WTC11 (cell line): ENCODE data around the gene LY6G6C. TPM values are rescaled to one million over a fixed set of nuclear protein-coding genes. Genes with fewer than 3 reads are reported as not detected.

ENCODE experiments used
- ATAC-seq: fragments of 200-7000 bp; cut with Tn5 transposase; 2 replicates; pipeline ENCODE4 v1.10.0; 2021; ENCODE audit warnings: mild to moderate bottlenecking, moderate library complexity
- CTCF ChIA-PET: fragments of 300-600 bp; sonication (Branson Sonifier 250); formaldehyde crosslinking; loops from one replicate; lab custom pipeline; 2021; ENCODE audit warnings: antibody characterized with exemption; lab: Charles Lee
- POLR2A ChIA-PET: fragments of 350-600 bp; sonication (Branson Sonifier 250); formaldehyde crosslinking; loops from one replicate; lab custom pipeline; 2021; ENCODE audit warnings: antibody characterized with exemption; lab: Charles Lee
- DNase-seq: peaks from one replicate; pipeline ENCODE4 v3.0.0; 2021; ENCODE audit warnings: low spot score
- H3K27ac Mint-ChIP-seq: 2 replicates; pipeline ENCODE4 v1.8.0; 2021; ENCODE audit warnings: mixed read lengths
- H3K27me3 Mint-ChIP-seq: 2 replicates; pipeline ENCODE4 v1.8.0; 2021; ENCODE audit warnings: low read depth, mild to moderate bottlenecking, moderate library complexity, mixed read lengths
- H3K36me3 Mint-ChIP-seq: 2 replicates; pipeline ENCODE4 v1.8.0; 2021; ENCODE audit warnings: mixed read lengths
- H3K4me1 Mint-ChIP-seq: 2 replicates; pipeline ENCODE4 v1.8.0; 2022; ENCODE audit warnings: mixed read lengths
- H3K4me3 Mint-ChIP-seq: 2 replicates; pipeline ENCODE4 v1.8.0; 2021; ENCODE audit warnings: mild to moderate bottlenecking, moderate library complexity, mixed read lengths
- H3K9me3 Mint-ChIP-seq: 2 replicates; pipeline ENCODE4 v1.8.0; 2021; ENCODE audit warnings: mixed read lengths
- ARID4B ChIP-seq: sonication (generic); formaldehyde crosslinking; IDR thresholded peaks from 2 replicates; pipeline ENCODE4 v1.8.0; 2023; ENCODE audit warnings: missing genetic modification reagents, mild to moderate bottlenecking, borderline replicate concordance
- ATF6 ChIP-seq: sonication (generic); formaldehyde crosslinking; IDR thresholded peaks from 2 replicates; pipeline ENCODE4 v1.8.1; 2023; ENCODE audit warnings: mild to moderate bottlenecking, missing genetic modification reagents
- CBFB ChIP-seq: sonication (generic); formaldehyde crosslinking; IDR thresholded peaks from 2 replicates; pipeline ENCODE4 v1.8.1; 2022; ENCODE audit warnings: mild to moderate bottlenecking, low read depth, missing genetic modification reagents
- E2F5 ChIP-seq: sonication (generic); formaldehyde crosslinking; IDR thresholded peaks from 2 replicates; pipeline ENCODE4 v1.8.1; 2022; ENCODE audit warnings: mild to moderate bottlenecking, moderate library complexity, missing genetic modification reagents
- ETV6 ChIP-seq: sonication (generic); formaldehyde crosslinking; IDR thresholded peaks from 2 replicates; pipeline ENCODE4 v1.8.1; 2022; ENCODE audit warnings: mild to moderate bottlenecking, missing genetic modification reagents
- KAT7 ChIP-seq: sonication (generic); formaldehyde crosslinking; IDR thresholded peaks from 2 replicates; pipeline ENCODE4 v1.8.1; 2023; ENCODE audit warnings: missing genetic modification reagents, mild to moderate bottlenecking, borderline replicate concordance
- MAX ChIP-seq: sonication (generic); formaldehyde crosslinking; IDR thresholded peaks from 2 replicates; pipeline ENCODE4 v1.8.0; 2022; ENCODE audit warnings: mild to moderate bottlenecking, missing genetic modification reagents
- SMAD3 ChIP-seq: sonication (generic); formaldehyde crosslinking; IDR thresholded peaks from 2 replicates; pipeline ENCODE4 v1.8.0; 2022; ENCODE audit warnings: missing genetic modification reagents, mild to moderate bottlenecking, borderline replicate concordance
- SOX15 ChIP-seq: fragments of 250-450 bp; sonication (Bioruptor Pico); IDR thresholded peaks from 2 replicates; pipeline ENCODE4 v1.9.0; 2021; ENCODE audit warnings: mild to moderate bottlenecking
- SP1 ChIP-seq: sonication (generic); formaldehyde crosslinking; conservative IDR thresholded peaks from 2 replicates; pipeline ENCODE4 v1.8.1; 2022; ENCODE audit warnings: missing genetic modification reagents
- TEAD4 ChIP-seq: sonication (generic); formaldehyde crosslinking; IDR thresholded peaks from 2 replicates; pipeline ENCODE4 v1.8.0; 2022; ENCODE audit warnings: mild to moderate bottlenecking, missing genetic modification reagents
- USF1 ChIP-seq: sonication (generic); formaldehyde crosslinking; IDR thresholded peaks from 2 replicates; pipeline ENCODE4 v1.8.0; 2022; ENCODE audit warnings: mild to moderate bottlenecking, missing genetic modification reagents
- ZNF423 ChIP-seq: fragments of 250-450 bp; sonication (Bioruptor Pico); IDR thresholded peaks from 2 replicates; pipeline ENCODE4 v2.1.2; 2022; ENCODE audit warnings: mild to moderate bottlenecking, moderate library complexity
- ZNF512 ChIP-seq: sonication (generic); formaldehyde crosslinking; IDR thresholded peaks from 2 replicates; pipeline ENCODE4 v1.8.1; 2022; ENCODE audit warnings: missing genetic modification reagents, borderline replicate concordance
- ZNF532 ChIP-seq: fragments of 250-450 bp; sonication (Bioruptor Pico); IDR thresholded peaks from 2 replicates; pipeline ENCODE4 v1.9.0; 2021; ENCODE audit warnings: mild to moderate bottlenecking, borderline replicate concordance
- ZSCAN18 ChIP-seq: fragments of 250-450 bp; sonication (Bioruptor Pico); IDR thresholded peaks from 2 replicates; pipeline ENCODE4 v2.1.2; 2022; ENCODE audit warnings: mild to moderate bottlenecking, moderate library complexity
- total RNA-seq: library from RNA; stranded (reverse); gene quantifications from 3 replicates; pipeline ENCODE4 v1.2.3, GENCODE V29; 2021

LY6G6C gene
- total RNA-seq, 1 experiment from 2014 or later: 0.35 TPM

GRCh38 chr6:31736768-31737314 is 15.3 kb upstream of the LY6G6C start:
- H3K4me1 Mint-ChIP-seq: peaks cover 41% of the 10 kb centered on the region
- no peaks in the 10 kb centered on the region; the same call in 1 of the 2 replicates for H3K27me3 Mint-ChIP-seq
- peak overlapping the region; percentile 93 for H3K4me3 Mint-ChIP-seq
- ChIA-PET POLR2A (interaction anchor here (1.0 to 2.5 kb wide), 5 partner anchors 16 to 91 kb away, joined by 3 to 7 read pairs (median 3); partner anchors contain the start of genes BAG6 and HSPA1B), CTCF (interaction anchor here (0.7 to 7.1 kb wide), 14 partner anchors 8 to 216 kb away, joined by 3 to 62 read pairs (median 4); partner anchors contain the start of genes BAG6, C6orf47, DDAH2 and HSPA1B)
- no peak for TF ChIP-seq E2F5 (CRISPR knock-in tag)
- no peak for TF ChIP-seq ETV6
- no peak for TF ChIP-seq ZNF512
- no peak for TF ChIP-seq SP1 (CRISPR knock-in tag)
- no peak for TF ChIP-seq TEAD4
- no peak for TF ChIP-seq ATF6 (CRISPR knock-in tag)
- no peak for TF ChIP-seq CBFB (CRISPR knock-in tag)
- no peak for TF ChIP-seq SMAD3 (CRISPR knock-in tag)
- TF ChIP-seq USF1 (CRISPR knock-in tag): no peak
- no peak for TF ChIP-seq ZSCAN18
- no peak for TF ChIP-seq ZNF532 (CRISPR knock-in tag)
- TF ChIP-seq ZNF423 (CRISPR knock-in tag): no peak
- TF ChIP-seq ARID4B (CRISPR knock-in tag): no peak
- no peak for TF ChIP-seq MAX (CRISPR knock-in tag)
- TF ChIP-seq KAT7: no peak
- TF ChIP-seq SOX15 (CRISPR knock-in tag): no peak
- no peaks in the 10 kb centered on the region for H3K9me3 Mint-ChIP-seq
- peak overlapping the region; percentile 90 for H3K27ac Mint-ChIP-seq
- peaks cover 25% of the 10 kb centered on the region for H3K36me3 Mint-ChIP-seq
- DNase-seq (no peak), ATAC-seq (no peak)
